NCI-H2107 (cell line): ENCODE data around the gene DSCAML1.
"Not testable (repeated sequence)": the region's sequence is repeated elsewhere in the genome, so short reads cannot be mapped to it uniquely, and the experiment has no call there.

Experiments
- DNase-seq: peaks from one replicate; lab custom pipeline; 2025; lab: John Stamatoyannopoulos, UW

DSCAML1 gene

GRCh38 chr11:117794772-117795629 is 2.0 kb downstream of the DSCAML1 start:
- DNase-seq: no peak

GRCh38 chr11:117794135-117794534 is 2.9 kb downstream of the DSCAML1 start:
- no peak for DNase-seq

GRCh38 chr11:117793583-117793982 is 3.4 kb downstream of the DSCAML1 start:
- DNase-seq: no peak

GRCh38 chr11:117792992-117793391 is 4.0 kb downstream of the DSCAML1 start:
- no peak for DNase-seq

GRCh38 chr11:117792241-117792640 is 4.8 kb downstream of the DSCAML1 start:
- peak; percentile 58 for DNase-seq

GRCh38 chr11:117790279-117790678 is 6.7 kb downstream of the DSCAML1 start:
- DNase-seq: no peak

- no peak for DNase-seq
Measured at GRCh38 chr11:117789241-117789640, 7.8 kb downstream of the DSCAML1 start.

GRCh38 chr11:117786135-117786870 is 10.7 kb downstream of the DSCAML1 start:
- no peak for DNase-seq

- no peak for DNase-seq
Measured at GRCh38 chr11:117782101-117782500, 14.9 kb downstream of the DSCAML1 start.

GRCh38 chr11:117781627-117782026 is 15.4 kb downstream of the DSCAML1 start:
- no peak for DNase-seq

- DNase-seq: no peak
Measured at GRCh38 chr11:117780456-117780855, 16.6 kb downstream of the DSCAML1 start.

- no peak for DNase-seq
Measured at GRCh38 chr11:117774553-117774952, 22.5 kb downstream of the DSCAML1 start.

GRCh38 chr11:117772360-117772759 is 24.7 kb downstream of the DSCAML1 start:
- no peak for DNase-seq

- DNase-seq: no peak
Measured at GRCh38 chr11:117771841-117772240, 25.2 kb downstream of the DSCAML1 start.

GRCh38 chr11:117771197-117771596 is 25.8 kb downstream of the DSCAML1 start:
- no peak for DNase-seq

GRCh38 chr11:117770061-117770460 is 27.0 kb downstream of the DSCAML1 start:
- no peak for DNase-seq

GRCh38 chr11:117769533-117769932 is 27.5 kb downstream of the DSCAML1 start:
- DNase-seq: no peak

GRCh38 chr11:117768506-117768905 is 28.5 kb downstream of the DSCAML1 start:
- DNase-seq: no peak

- DNase-seq: no peak
Measured at GRCh38 chr11:117767071-117767470, 29.9 kb downstream of the DSCAML1 start.

- DNase-seq: no peak
Measured at GRCh38 chr11:117766576-117766975, 30.4 kb downstream of the DSCAML1 start.

- DNase-seq: no peak
Measured at GRCh38 chr11:117766026-117766425, 31.0 kb downstream of the DSCAML1 start.

- no peak for DNase-seq
Measured at GRCh38 chr11:117765068-117765467, 31.9 kb downstream of the DSCAML1 start.

- not testable (repeated sequence) for DNase-seq
Measured at GRCh38 chr11:117763465-117763864, 33.6 kb downstream of the DSCAML1 start.
